Measurements from ENCODE around the gene SF3B3. TPM values are rescaled to one million over a fixed set of nuclear protein-coding genes. Genes with fewer than 3 reads are reported as not detected.

The SF3B3 gene
- total RNA-seq, 1 donor, result 154 TPM

- no peak for TF ChIP-seq CTCF (IDR thresholded peaks at IDR 0.05; ENCODE audit: insufficient read depth, low read depth, low read length)
- no peak for DNase-seq (ENCODE audit: low read depth)
- no peak overlapping the region for H3K4me3 ChIP-seq (ENCODE audit: low read depth, low read length)
These were observed 25.3 kb downstream of the SF3B3 start for GRCh38 chr16:70548936-70549335.

GRCh38 chr16:70550082-70550481 lies 26.5 kb downstream of the SF3B3 start:
- no peak for DNase-seq (ENCODE audit: low read depth)
- TF ChIP-seq CTCF (IDR thresholded peaks at IDR 0.05; ENCODE audit: insufficient read depth, low read depth, low read length), result no peak
- no peak overlapping the region for H3K4me3 ChIP-seq (ENCODE audit: low read depth, low read length)

GRCh38 chr16:70551788-70552187 lies 28.2 kb downstream of the SF3B3 start:
- H3K4me3 ChIP-seq (ENCODE audit: low read depth, low read length), result no peak overlapping the region
- DNase-seq (ENCODE audit: low read depth), result peak; percentile 53
- no peak for TF ChIP-seq CTCF (IDR thresholded peaks at IDR 0.05; ENCODE audit: insufficient read depth, low read depth, low read length)

- no peak overlapping the region for H3K4me3 ChIP-seq (ENCODE audit: low read depth, low read length)
- DNase-seq (ENCODE audit: low read depth), result peak; percentile 48
- TF ChIP-seq CTCF (IDR thresholded peaks at IDR 0.05; ENCODE audit: insufficient read depth, low read depth, low read length), result no peak
These were observed 29.1 kb downstream of the SF3B3 start for GRCh38 chr16:70552675-70553074.

GRCh38 chr16:70553645-70554044 lies 30.0 kb downstream of the SF3B3 start:
- DNase-seq (ENCODE audit: low read depth), result peak; percentile 98
- H3K4me3 ChIP-seq (ENCODE audit: low read depth, low read length), result no peak overlapping the region
- TF ChIP-seq CTCF (IDR thresholded peaks at IDR 0.05; ENCODE audit: insufficient read depth, low read depth, low read length), result no peak

- no peak for DNase-seq (ENCODE audit: low read depth)
- no peak for TF ChIP-seq CTCF (IDR thresholded peaks at IDR 0.05; ENCODE audit: insufficient read depth, low read depth, low read length)
- no peak overlapping the region for H3K4me3 ChIP-seq (ENCODE audit: low read depth, low read length)
These were observed 32.4 kb downstream of the SF3B3 start for GRCh38 chr16:70556063-70556462.

- no peak for DNase-seq (ENCODE audit: low read depth)
- no peak overlapping the region for H3K4me3 ChIP-seq (ENCODE audit: low read depth, low read length)
- no peak for TF ChIP-seq CTCF (IDR thresholded peaks at IDR 0.05; ENCODE audit: insufficient read depth, low read depth, low read length)
These were observed 38.0 kb downstream of the SF3B3 start for GRCh38 chr16:70561623-70562022.
